Natural killer cell (primary cell): ENCODE results near the gene MCM7. TPM values are rescaled to one million over a fixed set of nuclear protein-coding genes. Genes with fewer than 3 reads are reported as not detected.

ENCODE experiments used
- ATAC-seq, 3 donors: fragments of 150-1000 bp in 2 of 3; fragments of 200-7000 bp in 1 of 3; cut with Tn5 transposase; 1 replicate in 1 of 3; 2 replicates in 2 of 3; pipeline ENCODE4 v1.10.0; 2021; ENCODE audit warnings: mild to moderate bottlenecking in 2 of 3, moderate library complexity in 2 of 3
- DNase-seq, 2 donors: peaks; one replicate each; pipeline versions ENCODE4 v3.0.0 to v3.0.0-alpha.2; 2013 to 2021; ENCODE audit warnings: mixed read lengths in 1 of 2
- H3K27ac ChIP-seq: one replicate; pipeline ENCODE4 v1.5.1; 2013; ENCODE audit warnings: mild to moderate bottlenecking, low read length
- H3K27me3 ChIP-seq: one replicate; pipeline ENCODE4 v1.6.1; 2013; ENCODE audit warnings: low read length; ENCODE audit not compliant: control insufficient read depth, insufficient read depth
- H3K36me3 ChIP-seq: one replicate; pipeline ENCODE4 v1.6.1; 2013; ENCODE audit warnings: low read length; ENCODE audit not compliant: control insufficient read depth, insufficient read depth
- H3K4me1 ChIP-seq: one replicate; pipeline ENCODE4 v1.6.1; 2013; ENCODE audit warnings: low read length; ENCODE audit not compliant: control insufficient read depth, insufficient read depth
- H3K4me3 ChIP-seq: one replicate; pipeline ENCODE4 v1.5.1; 2013; ENCODE audit warnings: low read length
- H3K9me3 ChIP-seq: one replicate; pipeline ENCODE4 v1.6.1; 2013; ENCODE audit warnings: low read length; ENCODE audit not compliant: control insufficient read depth, insufficient read depth
- H3K27ac Mint-ChIP-seq, 2 donors: one replicate each; pipeline ENCODE4 v1.8.0; 2022; ENCODE audit warnings: mild to moderate bottlenecking in 2 of 2, mixed read lengths in 2 of 2, moderate library complexity in 1 of 2
- H3K27me3 Mint-ChIP-seq, 2 donors: one replicate each; pipeline ENCODE4 v1.8.0; 2022; ENCODE audit warnings: low read depth in 2 of 2, mixed read lengths in 2 of 2
- H3K36me3 Mint-ChIP-seq: one replicate; pipeline ENCODE4 v1.8.0; 2022; ENCODE audit warnings: mixed read lengths
- H3K4me1 Mint-ChIP-seq, 2 donors: one replicate each; pipeline ENCODE4 v1.8.0; 2022; ENCODE audit warnings: mixed read lengths in 2 of 2
- H3K4me3 Mint-ChIP-seq: one replicate; pipeline ENCODE4 v1.8.0; 2022; ENCODE audit warnings: mild to moderate bottlenecking, moderate library complexity, mixed read lengths
- H3K9me3 Mint-ChIP-seq, 2 donors: one replicate each; pipeline ENCODE4 v1.8.0; 2022; ENCODE audit warnings: mixed read lengths in 2 of 2
- WGBS: methylation state at CpG from one replicate; pipeline ENCODE4 v1.1.7; 2013; ENCODE audit warnings: missing lambda C conversion rate; ENCODE audit not compliant: insufficient coverage; 5-methylcytosine and 5-hydroxymethylcytosine counted together
- intact Hi-C: fragments of 100-400 bp; cut with micrococcal nuclease; formaldehyde crosslinking; loops from one replicate; pipeline ENCODE4 v1.14.2; 2022
- total RNA-seq, 4 donors: library from RNA; stranded (reverse); fragments of 120-200 nt in 1 of 4; gene quantifications; one replicate each; pipeline versions ENCODE4 v1.2.3 to v1.2.4, GENCODE V29; 2013 to 2022
- TF ChIP-seq, protein P1 (sequence below): fragments of 200-600 bp; IDR thresholded peaks from one replicate; pipeline ENCODE4 v1.8.0; 2022; ENCODE audit warnings: antibody characterized with exemption

Gene MCM7
- total RNA-seq, 3 donors from 2014 or later (not counting 1 experiment from before 2014, with no cell fraction given) = 112 to 214 (median 137) TPM

DNA sequence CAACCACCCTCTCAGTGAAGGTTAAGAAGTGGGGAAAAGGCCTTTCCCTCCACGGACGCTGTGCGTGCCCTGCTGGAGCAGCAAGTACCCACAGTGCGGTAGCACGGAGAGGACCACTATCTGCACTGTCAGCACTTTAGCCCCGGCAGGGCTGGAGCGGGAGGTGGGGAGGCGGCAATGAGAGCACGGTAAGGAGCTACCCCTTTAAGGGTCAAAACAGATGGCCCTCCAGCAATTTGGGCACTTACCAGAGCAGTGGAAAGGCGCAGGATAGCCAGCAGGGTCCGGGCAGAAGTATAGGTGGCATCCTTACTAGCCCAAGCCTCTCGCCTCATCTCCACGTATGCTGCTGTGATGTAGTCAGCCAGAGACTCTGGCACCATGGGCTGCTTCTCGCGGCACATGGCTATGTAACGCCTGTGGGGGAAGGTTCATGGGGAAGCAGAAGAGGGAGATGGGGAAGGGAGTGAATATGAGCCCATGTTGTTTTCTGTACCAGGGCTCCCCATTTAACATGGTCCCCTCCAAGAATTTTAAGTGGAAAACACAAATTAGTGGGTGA lies 7.2 kb downstream of the MCM7 start:
- no peaks in the 10 kb centered on the region for H3K9me3 Mint-ChIP-seq
- intact Hi-C loops = no loop called here
- H3K27me3 ChIP-seq = no peaks in the 10 kb centered on the region
- H3K27ac Mint-ChIP-seq = no peak overlapping the region
- H3K27me3 Mint-ChIP-seq = no peaks in the 10 kb centered on the region
- H3K9me3 ChIP-seq = no peaks in the 10 kb centered on the region
- WGBS = 94% methylated on average over 16 of the region's 16 CpGs
- peaks cover 78% of the 10 kb centered on the region for H3K36me3 ChIP-seq
- H3K4me3 Mint-ChIP-seq = no peak overlapping the region
- H3K36me3 Mint-ChIP-seq = peaks cover 27% of the 10 kb centered on the region
- DNase-seq (no peak), ATAC-seq (no peak)
- peaks cover 8% of the 10 kb centered on the region for H3K4me1 ChIP-seq
- no peak overlapping the region for H3K27ac ChIP-seq
- TF ChIP-seq, protein P1, sequence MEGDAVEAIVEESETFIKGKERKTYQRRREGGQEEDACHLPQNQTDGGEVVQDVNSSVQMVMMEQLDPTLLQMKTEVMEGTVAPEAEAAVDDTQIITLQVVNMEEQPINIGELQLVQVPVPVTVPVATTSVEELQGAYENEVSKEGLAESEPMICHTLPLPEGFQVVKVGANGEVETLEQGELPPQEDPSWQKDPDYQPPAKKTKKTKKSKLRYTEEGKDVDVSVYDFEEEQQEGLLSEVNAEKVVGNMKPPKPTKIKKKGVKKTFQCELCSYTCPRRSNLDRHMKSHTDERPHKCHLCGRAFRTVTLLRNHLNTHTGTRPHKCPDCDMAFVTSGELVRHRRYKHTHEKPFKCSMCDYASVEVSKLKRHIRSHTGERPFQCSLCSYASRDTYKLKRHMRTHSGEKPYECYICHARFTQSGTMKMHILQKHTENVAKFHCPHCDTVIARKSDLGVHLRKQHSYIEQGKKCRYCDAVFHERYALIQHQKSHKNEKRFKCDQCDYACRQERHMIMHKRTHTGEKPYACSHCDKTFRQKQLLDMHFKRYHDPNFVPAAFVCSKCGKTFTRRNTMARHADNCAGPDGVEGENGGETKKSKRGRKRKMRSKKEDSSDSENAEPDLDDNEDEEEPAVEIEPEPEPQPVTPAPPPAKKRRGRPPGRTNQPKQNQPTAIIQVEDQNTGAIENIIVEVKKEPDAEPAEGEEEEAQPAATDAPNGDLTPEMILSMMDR = no peak
- H3K4me3 ChIP-seq = no peak overlapping the region
- H3K4me1 Mint-ChIP-seq = peaks cover 25 to 40% of the 10 kb centered on the region in 2 donors

DNA sequence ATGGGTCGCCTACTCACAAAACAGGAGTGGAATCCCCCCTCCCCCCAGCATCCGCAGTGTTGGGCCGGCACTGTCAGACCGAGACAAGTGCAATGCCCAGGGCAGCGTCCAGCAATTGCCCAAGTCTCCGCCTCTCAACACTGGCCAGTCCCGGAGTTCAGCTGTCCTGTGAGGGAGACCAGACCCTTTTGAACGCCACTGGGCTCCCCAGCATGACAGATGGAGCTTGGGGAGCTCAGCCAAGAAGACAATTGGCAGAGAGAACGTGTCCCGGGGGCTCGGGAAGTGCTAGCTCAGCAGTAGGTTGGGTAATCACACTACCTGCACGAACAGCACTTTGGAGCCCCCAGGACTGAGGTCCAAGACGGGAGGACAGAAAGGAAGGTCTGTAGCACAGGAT lies 7.7 kb downstream of the MCM7 start:
- Mint-ChIP-seq H3K4me1 (peaks cover 20 to 38% of the 10 kb centered on the region in 2 donors), H3K4me3 (no peak overlapping the region), H3K27me3 (no peaks in the 10 kb centered on the region), H3K27ac (no peak overlapping the region), H3K9me3 (no peaks in the 10 kb centered on the region), H3K36me3 (peaks cover 22% of the 10 kb centered on the region)
- TF ChIP-seq, protein P1 = no peak
- Histone ChIP-seq H3K4me1 (peaks cover 8% of the 10 kb centered on the region), H3K27me3 (no peaks in the 10 kb centered on the region), H3K4me3 (no peak overlapping the region), H3K27ac (no peak overlapping the region), H3K9me3 (no peaks in the 10 kb centered on the region), H3K36me3 (peaks cover 73% of the 10 kb centered on the region)
- intact Hi-C loops = no loop called here
- 93% methylated on average over 12 of the region's 13 CpGs for WGBS
- ATAC-seq (no peak), DNase-seq (no peak)

DNA sequence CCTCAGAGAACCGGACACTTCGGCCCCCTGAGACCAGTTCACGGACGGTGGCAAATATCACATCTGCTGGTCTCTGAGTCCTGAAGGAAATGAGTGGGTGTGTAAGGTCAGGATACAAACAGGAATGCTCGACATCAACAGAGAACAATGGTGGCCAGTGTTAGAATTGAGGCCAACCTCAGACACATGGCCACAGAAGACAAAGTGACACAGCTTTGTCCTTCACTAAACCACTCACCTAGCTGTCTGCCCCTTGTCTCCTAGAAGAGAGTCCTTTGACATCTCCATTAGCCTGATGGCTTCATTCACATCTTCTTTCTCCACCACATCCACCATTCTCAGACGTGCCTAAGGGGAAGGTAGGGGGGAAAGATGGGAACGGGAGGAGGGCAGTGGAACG lies 8.1 kb downstream of the MCM7 start:
- Mint-ChIP-seq H3K27me3 (no peaks in the 10 kb centered on the region), H3K9me3 (no peaks in the 10 kb centered on the region), H3K36me3 (peaks cover 18% of the 10 kb centered on the region), H3K4me1 (peaks cover 15 to 37% of the 10 kb centered on the region in 2 donors), H3K4me3 (no peak overlapping the region), H3K27ac (peak overlapping the region in 1 of 2 donors; percentile 79)
- TF ChIP-seq, protein P1 = no peak
- 92% methylated on average over 7 of the region's 8 CpGs for WGBS
- Histone ChIP-seq H3K9me3 (no peaks in the 10 kb centered on the region), H3K27ac (no peak overlapping the region), H3K27me3 (no peaks in the 10 kb centered on the region), H3K4me3 (no peak overlapping the region), H3K36me3 (peaks cover 68% of the 10 kb centered on the region), H3K4me1 (peaks cover 12% of the 10 kb centered on the region)
- intact Hi-C loops = no loop called here
- ATAC-seq = no peak
- no peak for DNase-seq
